Activated CD4-positive, alpha-beta T cell treated with anti-CD3 and anti-CD28 coated beads, Interleukin-2, Interleukin-4, amounts not matched to agents 100 ng/mL and 50 ng/mL, durations not matched to agents 16 hours and 8 hours (primary cell): ENCODE data around the gene ERCC6L.
"Not testable (repeated sequence)": the region's sequence is repeated elsewhere in the genome, so short reads cannot be mapped to it uniquely, and the experiment has no call there.

Source experiments
- DNase-seq: peaks from one replicate; pipeline ENCODE4 v3.0.0-alpha.2; 2020; ENCODE audit warnings: low spot score

The ERCC6L gene

GRCh38 chrX:72253686-72254085 is 14.9 kb upstream of the ERCC6L start:
- no peak for DNase-seq

GRCh38 chrX:72247206-72247942 is 8.5 kb upstream of the ERCC6L start:
- no peak for DNase-seq

GRCh38 chrX:72245461-72246089 is 6.7 kb upstream of the ERCC6L start:
- DNase-seq, result peak; percentile 52

GRCh38 chrX:72243472-72243871 is 4.6 kb upstream of the ERCC6L start:
- DNase-seq, result no peak

- no peak for DNase-seq
These were observed 2.1 kb upstream of the ERCC6L start for GRCh38 chrX:72240976-72241375.

- DNase-seq, result no peak
These were observed 644 bp downstream of the ERCC6L start for GRCh38 chrX:72238183-72238582.

- DNase-seq, result no peak
These were observed 2.0 kb downstream of the ERCC6L start for GRCh38 chrX:72236841-72237240.

GRCh38 chrX:72230290-72230689 is 8.5 kb downstream of the ERCC6L start:
- no peak for DNase-seq

- DNase-seq, result not testable (repeated sequence)
These were observed 18.5 kb downstream of the ERCC6L start for GRCh38 chrX:72220375-72220774.

- DNase-seq, result no peak
These were observed 21.9 kb downstream of the ERCC6L start for GRCh38 chrX:72216973-72217372.

GRCh38 chrX:72208126-72208800 is 30.6 kb downstream of the ERCC6L start:
- no peak for DNase-seq

- DNase-seq, result no peak
These were observed 31.5 kb downstream of the ERCC6L start for GRCh38 chrX:72207366-72207765.

- DNase-seq, result no peak
These were observed 33.1 kb downstream of the ERCC6L start for GRCh38 chrX:72205706-72206105.

GRCh38 chrX:72203421-72203820 is 35.4 kb downstream of the ERCC6L start:
- DNase-seq, result peak; percentile 2

- DNase-seq, result no peak
These were observed 35.9 kb downstream of the ERCC6L start for GRCh38 chrX:72202792-72203401.

- no peak for DNase-seq
These were observed 36.8 kb downstream of the ERCC6L start for GRCh38 chrX:72201836-72202536.

- no peak for DNase-seq
These were observed 55.9 kb downstream of the ERCC6L start for GRCh38 chrX:72182924-72183323.

GRCh38 chrX:72181178-72182125 is 57.4 kb downstream of the ERCC6L start, which contains the start of gene PIN4:
TSS of gene PIN4 (plus strand) at chrX:72181757. CDS start at chrX:72181786, 29 bp downstream.
- peak; percentile 92 for DNase-seq

GRCh38 chrX:72180539-72180938 is 58.3 kb downstream of the ERCC6L start:
- no peak for DNase-seq

GRCh38 chrX:72176981-72177380 is 61.8 kb downstream of the ERCC6L start:
- DNase-seq, result no peak

GRCh38 chrX:72176289-72176688 is 62.5 kb downstream of the ERCC6L start:
- DNase-seq, result not testable (repeated sequence)
